Measurements from ENCODE around the gene RRP15. TPM values are rescaled to one million over a fixed set of nuclear protein-coding genes. Genes with fewer than 3 reads are reported as not detected.

RRP15 gene
- total and polyA plus RNA-seq, 10 donors = 2.2 to 22.7 (median 10.6) TPM

DNA sequence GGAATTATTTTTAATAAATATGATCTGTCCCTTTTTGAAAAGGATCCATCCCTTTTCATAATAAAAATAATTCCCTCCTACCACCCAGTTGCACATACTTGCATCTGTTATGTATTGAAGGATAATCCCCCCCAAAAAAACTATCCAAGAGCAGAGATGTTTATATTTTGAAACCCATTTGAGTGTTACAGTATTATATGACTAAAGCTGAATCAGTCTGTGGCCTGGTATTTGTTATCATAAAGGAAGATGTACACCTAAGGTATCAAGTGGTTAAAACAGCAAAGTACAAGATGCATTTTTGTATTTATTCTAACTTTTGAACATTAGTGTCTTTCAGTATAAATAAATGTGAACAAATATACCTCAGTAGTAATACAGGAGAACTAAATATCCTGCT, 47.3 kb downstream of the RRP15 start:
- no peak for DNase-seq
- Histone ChIP-seq H3K4me1 (no peaks in the 10 kb centered on the region), H3K4me3 (no peak overlapping the region), H3K36me3 (peaks cover 0 to 42% (median 6%) of the 10 kb centered on the region in 6 donors), H3K9me3 (no peaks in the 10 kb centered on the region), H3K27me3 (replicated peaks in 1 of 7) (no peaks in the 10 kb centered on the region), H3K27ac (no peak overlapping the region)
- TF ChIP-seq POLR2A (IDR thresholded peaks at IDR 0.05) (no peak), POLR2AphosphoS5 (IDR thresholded peaks at IDR 0.05) (no peak)
- TF ChIP-seq, protein P1, sequence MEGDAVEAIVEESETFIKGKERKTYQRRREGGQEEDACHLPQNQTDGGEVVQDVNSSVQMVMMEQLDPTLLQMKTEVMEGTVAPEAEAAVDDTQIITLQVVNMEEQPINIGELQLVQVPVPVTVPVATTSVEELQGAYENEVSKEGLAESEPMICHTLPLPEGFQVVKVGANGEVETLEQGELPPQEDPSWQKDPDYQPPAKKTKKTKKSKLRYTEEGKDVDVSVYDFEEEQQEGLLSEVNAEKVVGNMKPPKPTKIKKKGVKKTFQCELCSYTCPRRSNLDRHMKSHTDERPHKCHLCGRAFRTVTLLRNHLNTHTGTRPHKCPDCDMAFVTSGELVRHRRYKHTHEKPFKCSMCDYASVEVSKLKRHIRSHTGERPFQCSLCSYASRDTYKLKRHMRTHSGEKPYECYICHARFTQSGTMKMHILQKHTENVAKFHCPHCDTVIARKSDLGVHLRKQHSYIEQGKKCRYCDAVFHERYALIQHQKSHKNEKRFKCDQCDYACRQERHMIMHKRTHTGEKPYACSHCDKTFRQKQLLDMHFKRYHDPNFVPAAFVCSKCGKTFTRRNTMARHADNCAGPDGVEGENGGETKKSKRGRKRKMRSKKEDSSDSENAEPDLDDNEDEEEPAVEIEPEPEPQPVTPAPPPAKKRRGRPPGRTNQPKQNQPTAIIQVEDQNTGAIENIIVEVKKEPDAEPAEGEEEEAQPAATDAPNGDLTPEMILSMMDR (IDR thresholded peaks at IDR 0.05 in 8 of 11, conservative IDR thresholded peaks at IDR 0.05 in 3 of 11) = no peak
- intact Hi-C loops (cut with DNase I; ENCODE audit: low total_unique reads) = loop anchor here (5.0 to 10.0 kb wide), 2 partner anchors 1082 to 1480 kb away; no protein-coding TSS in a partner anchor

DNA sequence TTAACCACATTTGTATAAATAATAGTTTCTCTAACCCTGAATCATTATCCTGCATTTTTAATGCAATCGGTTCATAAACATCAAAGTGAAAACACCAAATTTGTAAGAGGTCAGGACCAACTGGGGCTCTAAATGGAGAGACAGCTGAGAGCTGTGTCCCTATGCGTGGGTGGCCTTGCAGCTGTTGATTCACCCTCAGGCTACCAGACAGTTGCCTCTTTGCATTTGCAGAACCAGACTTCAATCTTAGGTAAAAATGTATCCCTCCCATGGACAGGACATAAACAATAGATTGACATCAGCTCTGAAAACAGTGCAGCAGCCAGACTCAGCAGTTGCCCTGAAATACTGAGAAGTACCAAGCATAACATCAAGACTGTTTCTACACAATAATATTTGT, 51.2 kb downstream of the RRP15 start:
- intact Hi-C loops (cut with DNase I; ENCODE audit: low total_unique reads) = loop anchor here (10.0 kb wide), 1 partner anchor 1078 kb away; no protein-coding TSS in a partner anchor

DNA sequence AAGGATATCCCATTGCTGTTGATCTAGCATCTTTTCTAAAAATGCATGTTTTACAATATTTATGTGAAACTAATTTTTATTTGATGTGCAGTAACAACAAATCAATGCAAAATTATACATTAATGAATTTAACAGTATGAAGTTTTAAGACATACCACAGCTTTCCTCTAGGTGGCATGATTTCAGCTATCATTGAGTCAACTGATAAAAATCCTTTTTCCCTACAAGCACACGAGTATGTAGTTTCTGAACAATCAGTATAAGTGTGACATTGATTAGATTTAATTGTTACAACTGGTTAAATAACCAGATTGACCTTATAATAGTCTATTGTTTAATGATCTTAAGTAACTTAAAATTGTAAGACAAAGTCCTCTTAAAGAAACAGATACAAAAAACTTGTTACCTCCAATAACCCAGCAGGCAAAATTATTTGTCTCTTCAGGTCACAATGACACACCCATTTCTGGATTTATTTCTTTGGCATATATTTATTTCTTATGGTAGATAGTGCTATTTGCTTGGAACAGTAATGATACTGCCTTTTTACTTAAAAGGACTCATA, 54.3 kb downstream of the RRP15 start:
- TF ChIP-seq POLR2A (IDR thresholded peaks at IDR 0.05) (no peak), POLR2AphosphoS5 (IDR thresholded peaks at IDR 0.05) (no peak)
- TF ChIP-seq, protein P1 (IDR thresholded peaks at IDR 0.05 in 8 of 11, conservative IDR thresholded peaks at IDR 0.05 in 3 of 11) = peak; percentile 17 to 65 (median 57)
- peaks cover 0 to under 1% (median 0%) of the 10 kb centered on the region in 7 donors for H3K27me3 ChIP-seq (replicated peaks in 1 of 7)
- no peak for DNase-seq
- H3K4me3 ChIP-seq = no peak overlapping the region
- WGBS, 5 donors = 3 to 9% (median 7%) methylated on average over 1 of the region's 1 CpG
- peaks cover 0 to 2% (median 0%) of the 10 kb centered on the region in 6 donors for H3K4me1 ChIP-seq
- no peak overlapping the region for H3K27ac ChIP-seq
- no peaks in the 10 kb centered on the region for H3K9me3 ChIP-seq
- peaks cover 0 to 13% (median 0%) of the 10 kb centered on the region in 6 donors for H3K36me3 ChIP-seq
- intact Hi-C loops (cut with DNase I; ENCODE audit: low total_unique reads) = loop anchor here (10.0 kb wide), 1 partner anchor 1075 kb away; no protein-coding TSS in a partner anchor

More for the DNA sequence above, 51.2 kb downstream of the RRP15 start:
- TF ChIP-seq, protein P1 (IDR thresholded peaks at IDR 0.05 in 8 of 11, conservative IDR thresholded peaks at IDR 0.05 in 3 of 11) = no peak
- TF ChIP-seq POLR2AphosphoS5 (IDR thresholded peaks at IDR 0.05) (no peak), POLR2A (IDR thresholded peaks at IDR 0.05) (no peak)
- WGBS, 5 donors = 77 to 91% (median 87%) methylated on average over 2 of the region's 2 CpGs
- no peaks in the 10 kb centered on the region for H3K9me3 ChIP-seq
- DNase-seq = no peak
- H3K4me3 ChIP-seq = no peak overlapping the region
- H3K36me3 ChIP-seq = peaks cover 0 to 30% (median 3%) of the 10 kb centered on the region in 6 donors
- H3K27me3 ChIP-seq (replicated peaks in 1 of 7) = no peaks in the 10 kb centered on the region
- H3K27ac ChIP-seq = no peak overlapping the region
- H3K4me1 ChIP-seq = no peaks in the 10 kb centered on the region

DNA sequence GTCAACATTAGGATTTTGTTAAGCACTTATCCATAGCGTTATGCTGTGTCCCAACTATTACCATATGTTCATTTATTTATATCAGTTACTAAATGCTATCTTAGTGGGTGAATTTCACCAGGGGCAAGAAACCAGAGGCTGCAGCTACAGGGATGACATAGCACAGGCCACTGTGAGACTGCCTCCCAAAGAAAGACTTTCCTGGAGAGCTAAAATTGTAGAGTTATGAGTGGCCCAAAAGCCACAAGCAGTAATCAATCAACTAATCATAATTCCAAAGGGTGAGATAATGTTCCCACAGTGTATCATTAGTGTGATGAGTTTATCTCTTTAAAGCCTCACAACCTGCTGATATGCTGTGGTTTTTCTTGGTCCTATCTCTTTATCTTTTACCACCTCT, 56.2 kb downstream of the RRP15 start:
- peaks cover 7 to 22% (median 17%) of the 10 kb centered on the region in 6 donors for H3K4me1 ChIP-seq
- no peaks in the 10 kb centered on the region for H3K9me3 ChIP-seq
- peaks cover 0 to 19% (median 6%) of the 10 kb centered on the region in 7 donors for H3K27me3 ChIP-seq (replicated peaks in 1 of 7)
- no peak for TF ChIP-seq POLR2AphosphoS5 (IDR thresholded peaks at IDR 0.05)
- intact Hi-C loops (cut with DNase I; ENCODE audit: low total_unique reads) = loop anchor here (10.0 kb wide), 1 partner anchor 183 kb away; no protein-coding TSS in a partner anchor
- no peak overlapping the region for H3K4me3 ChIP-seq
- DNase-seq = no peak
- WGBS, 5 donors = 87 to 98% (median 97%) methylated on average over 1 of the region's 1 CpG
- H3K27ac ChIP-seq = no peak overlapping the region
- peaks cover 0 to 3% (median 0%) of the 10 kb centered on the region in 6 donors for H3K36me3 ChIP-seq
